MV-4-11 (cell line): ENCODE data around the gene IL27RA.

Source experiments
- DNase-seq: peaks from one replicate; lab custom pipeline; 2025; lab: John Stamatoyannopoulos, UW

The IL27RA gene

GRCh38 chr19:14059652-14060155 lies 28.1 kb downstream of the IL27RA start:
- DNase-seq = no peak

GRCh38 chr19:14061081-14061749 lies 29.7 kb downstream of the IL27RA start:
- no peak for DNase-seq

- no peak for DNase-seq
Observed at GRCh38 chr19:14061751-14062557, 30.4 kb downstream of the IL27RA start, which contains the start of gene PALM3. PALM3 (minus strand) TSS chr19:14062076; CDS start chr19:14061980, 96 bp downstream.

GRCh38 chr19:14062558-14062855 lies 30.9 kb downstream of the IL27RA start:
- no peak for DNase-seq

- DNase-seq = peak; percentile 44
Observed at GRCh38 chr19:14063105-14063504, 31.5 kb downstream of the IL27RA start.

GRCh38 chr19:14066134-14066533 lies 34.6 kb downstream of the IL27RA start:
- DNase-seq = peak; percentile 22

- DNase-seq = no peak
Observed at GRCh38 chr19:14070268-14071050, 38.9 kb downstream of the IL27RA start.

GRCh38 chr19:14072535-14073260 lies 41.1 kb downstream of the IL27RA start, which contains the start of gene MISP3:
MISP3 (plus strand) TSS chr19:14072786; CDS start chr19:14073310, 524 bp downstream.
- DNase-seq = no peak

- DNase-seq = peak; percentile 58
Observed at GRCh38 chr19:14073261-14073924, 41.8 kb downstream of the IL27RA start.

GRCh38 chr19:14073925-14074838 lies 42.6 kb downstream of the IL27RA start:
- no peak for DNase-seq

GRCh38 chr19:14078411-14078810 lies 46.8 kb downstream of the IL27RA start:
- peak; percentile 61 for DNase-seq

GRCh38 chr19:14080887-14081796 lies 49.6 kb downstream of the IL27RA start:
- peak; percentile 100 for DNase-seq

- DNase-seq = no peak
Observed at GRCh38 chr19:14081797-14082674, 50.5 kb downstream of the IL27RA start.

- DNase-seq = no peak
Observed at GRCh38 chr19:14082675-14082960, 51.1 kb downstream of the IL27RA start.

- DNase-seq = no peak
Observed at GRCh38 chr19:14085309-14085995, 53.9 kb downstream of the IL27RA start, which contains the start of gene C19orf67. C19orf67 (minus strand) TSS chr19:14085783; CDS start chr19:14085627, 156 bp downstream.

- no peak for DNase-seq
Observed at GRCh38 chr19:14086098-14086497, 54.5 kb downstream of the IL27RA start.

GRCh38 chr19:14088634-14089411 lies 57.3 kb downstream of the IL27RA start:
- no peak for DNase-seq
